HG03442 (cell line): ENCODE results near the gene FAM210A.

Experiments
- ATAC-seq: cut with Tn5 transposase; IDR thresholded peaks from one replicate; pipeline ENCODE4 v1.9.1; 2021; ENCODE audit warnings: mild to moderate bottlenecking, moderate library complexity; ENCODE audit not compliant: unreplicated experiment

The FAM210A gene

GRCh38 chr18:13624563-13625237 is 101.7 kb downstream of the FAM210A start:
- no peak for ATAC-seq

GRCh38 chr18:13623871-13624270 is 102.5 kb downstream of the FAM210A start:
- ATAC-seq, result no peak

GRCh38 chr18:13623348-13623747 is 103.0 kb downstream of the FAM210A start:
- no peak for ATAC-seq

- ATAC-seq, result no peak
Observed at GRCh38 chr18:13622751-13623150, 103.6 kb downstream of the FAM210A start.

- ATAC-seq, result no peak
Observed at GRCh38 chr18:13621886-13622619, 104.3 kb downstream of the FAM210A start.

- no peak for ATAC-seq
Observed at GRCh38 chr18:13621446-13621849, 104.9 kb downstream of the FAM210A start.

GRCh38 chr18:13620818-13621445 is 105.4 kb downstream of the FAM210A start:
- ATAC-seq, result no peak

GRCh38 chr18:13620206-13620672 is 106.1 kb downstream of the FAM210A start:
- ATAC-seq, result no peak

- no peak for ATAC-seq
Observed at GRCh38 chr18:13619505-13620205, 106.7 kb downstream of the FAM210A start.

- no peak for ATAC-seq
Observed at GRCh38 chr18:13618760-13619438, 107.5 kb downstream of the FAM210A start.

- ATAC-seq, result no peak
Observed at GRCh38 chr18:13617826-13618515, 108.4 kb downstream of the FAM210A start.

GRCh38 chr18:13616525-13617035 is 109.8 kb downstream of the FAM210A start:
- ATAC-seq, result no peak

- ATAC-seq, result no peak
Observed at GRCh38 chr18:13616041-13616440, 110.3 kb downstream of the FAM210A start.

GRCh38 chr18:13615432-13615861 is 110.9 kb downstream of the FAM210A start:
- ATAC-seq, result no peak

GRCh38 chr18:13614641-13615288 is 111.6 kb downstream of the FAM210A start:
- no peak for ATAC-seq

GRCh38 chr18:13613591-13614501 is 112.5 kb downstream of the FAM210A start:
- ATAC-seq, result no peak
